ENCODE results near the gene LAMB4. TPM values are rescaled to one million over a fixed set of nuclear protein-coding genes. Genes with fewer than 3 reads are reported as not detected.
A peak's percentile ranks its signal among the peaks of the same experiment; 100 is the strongest.

The LAMB4 gene
- total and polyA plus RNA-seq, 2 donors, result 0.16 to 0.90 TPM

- Histone ChIP-seq H3K27ac (ENCODE audit: low read depth) (no peak overlapping the region), H3K4me3 (ENCODE audit: low read depth, low read length) (no peak overlapping the region), H3K36me3 (ENCODE audit: insufficient read depth) (no peaks in the 10 kb centered on the region), H3K4me1 (ENCODE audit: insufficient read depth) (no peaks in the 10 kb centered on the region)
- whole genome bisulfite sequencing, result 52% methylated on average over 3 of the region's 3 CpGs
- DNase-seq (ENCODE audit: extremely low spot score), result no peak
Measured at GRCh38 chr7:108152198-108152597, 22.0 kb upstream of the LAMB4 start.

GRCh38 chr7:108149908-108150307 is 19.7 kb upstream of the LAMB4 start:
- H3K4me3 ChIP-seq (ENCODE audit: low read depth, low read length), result no peak overlapping the region
- H3K36me3 ChIP-seq (ENCODE audit: insufficient read depth), result no peaks in the 10 kb centered on the region
- no peaks in the 10 kb centered on the region for H3K4me1 ChIP-seq (ENCODE audit: insufficient read depth)
- no peak for DNase-seq (ENCODE audit: extremely low spot score)
- no peak overlapping the region for H3K27ac ChIP-seq (ENCODE audit: low read depth)
- 44% methylated on average over 6 of the region's 6 CpGs for WGBS

GRCh38 chr7:108149119-108149518 is 19.0 kb upstream of the LAMB4 start:
- Histone ChIP-seq H3K4me1 (ENCODE audit: insufficient read depth) (no peaks in the 10 kb centered on the region), H3K36me3 (ENCODE audit: insufficient read depth) (no peaks in the 10 kb centered on the region), H3K27ac (ENCODE audit: low read depth) (no peak overlapping the region), H3K4me3 (ENCODE audit: low read depth, low read length) (no peak overlapping the region)
- DNase-seq (ENCODE audit: extremely low spot score), result no peak
- 65% methylated on average over 5 of the region's 5 CpGs for WGBS

GRCh38 chr7:108147031-108147563 is 16.9 kb upstream of the LAMB4 start:
- WGBS, result 82% methylated on average over 6 of the region's 6 CpGs
- H3K4me3 ChIP-seq (ENCODE audit: low read depth, low read length), result no peak overlapping the region
- H3K27ac ChIP-seq (ENCODE audit: low read depth), result no peak overlapping the region
- no peaks in the 10 kb centered on the region for H3K4me1 ChIP-seq (ENCODE audit: insufficient read depth)
- no peaks in the 10 kb centered on the region for H3K36me3 ChIP-seq (ENCODE audit: insufficient read depth)
- DNase-seq (ENCODE audit: extremely low spot score), result no peak

- Histone ChIP-seq H3K4me1 (ENCODE audit: insufficient read depth) (no peaks in the 10 kb centered on the region), H3K36me3 (ENCODE audit: insufficient read depth) (no peaks in the 10 kb centered on the region), H3K4me3 (ENCODE audit: low read depth, low read length) (no peak overlapping the region), H3K27ac (ENCODE audit: low read depth) (no peak overlapping the region)
- 12% methylated on average over 12 of the region's 12 CpGs for WGBS
- DNase-seq (ENCODE audit: extremely low spot score), result peak; percentile 75
Measured at GRCh38 chr7:108146070-108146842, 16.1 kb upstream of the LAMB4 start.

GRCh38 chr7:108145401-108145800 is 15.2 kb upstream of the LAMB4 start:
- no peak overlapping the region for H3K4me3 ChIP-seq (ENCODE audit: low read depth, low read length)
- no peaks in the 10 kb centered on the region for H3K4me1 ChIP-seq (ENCODE audit: insufficient read depth)
- 81% methylated on average over 8 of the region's 8 CpGs for WGBS
- H3K36me3 ChIP-seq (ENCODE audit: insufficient read depth), result no peaks in the 10 kb centered on the region
- no peak overlapping the region for H3K27ac ChIP-seq (ENCODE audit: low read depth)
- no peak for DNase-seq (ENCODE audit: extremely low spot score)

- H3K4me1 ChIP-seq (ENCODE audit: insufficient read depth), result no peaks in the 10 kb centered on the region
- no peak overlapping the region for H3K4me3 ChIP-seq (ENCODE audit: low read depth, low read length)
- WGBS, result 51% methylated on average over 3 of the region's 3 CpGs
- no peak overlapping the region for H3K27ac ChIP-seq (ENCODE audit: low read depth)
- no peak for DNase-seq (ENCODE audit: extremely low spot score)
- no peaks in the 10 kb centered on the region for H3K36me3 ChIP-seq (ENCODE audit: insufficient read depth)
Measured at GRCh38 chr7:108144931-108145330, 14.8 kb upstream of the LAMB4 start.

- WGBS, result 95% methylated on average over 6 of the region's 6 CpGs
- Histone ChIP-seq H3K36me3 (ENCODE audit: insufficient read depth) (no peaks in the 10 kb centered on the region), H3K4me3 (ENCODE audit: low read depth, low read length) (no peak overlapping the region), H3K27ac (ENCODE audit: low read depth) (no peak overlapping the region), H3K4me1 (ENCODE audit: insufficient read depth) (no peaks in the 10 kb centered on the region)
- no peak for DNase-seq (ENCODE audit: extremely low spot score)
Measured at GRCh38 chr7:108143658-108144420, 13.7 kb upstream of the LAMB4 start.

GRCh38 chr7:108142675-108143259 is 12.6 kb upstream of the LAMB4 start:
- DNase-seq (ENCODE audit: extremely low spot score), result no peak
- H3K4me1 ChIP-seq (ENCODE audit: insufficient read depth), result no peaks in the 10 kb centered on the region
- no peaks in the 10 kb centered on the region for H3K36me3 ChIP-seq (ENCODE audit: insufficient read depth)
- H3K27ac ChIP-seq (ENCODE audit: low read depth), result no peak overlapping the region
- no peak overlapping the region for H3K4me3 ChIP-seq (ENCODE audit: low read depth, low read length)
- WGBS, result 92% methylated on average over 6 of the region's 6 CpGs

- 92% methylated on average over 4 of the region's 4 CpGs for WGBS
- Histone ChIP-seq H3K4me3 (ENCODE audit: low read depth, low read length) (no peak overlapping the region), H3K36me3 (ENCODE audit: insufficient read depth) (no peaks in the 10 kb centered on the region), H3K27ac (ENCODE audit: low read depth) (no peak overlapping the region), H3K4me1 (ENCODE audit: insufficient read depth) (no peaks in the 10 kb centered on the region)
- DNase-seq (ENCODE audit: extremely low spot score), result no peak
Measured at GRCh38 chr7:108142180-108142579, 12.0 kb upstream of the LAMB4 start.

GRCh38 chr7:108140671-108141070 is 10.5 kb upstream of the LAMB4 start:
- DNase-seq (ENCODE audit: extremely low spot score), result no peak
- no peaks in the 10 kb centered on the region for H3K36me3 ChIP-seq (ENCODE audit: insufficient read depth)
- no peaks in the 10 kb centered on the region for H3K4me1 ChIP-seq (ENCODE audit: insufficient read depth)
- H3K4me3 ChIP-seq (ENCODE audit: low read depth, low read length), result no peak overlapping the region
- no peak overlapping the region for H3K27ac ChIP-seq (ENCODE audit: low read depth)

GRCh38 chr7:108138911-108139310 is 8.8 kb upstream of the LAMB4 start:
- Histone ChIP-seq H3K4me1 (ENCODE audit: insufficient read depth) (no peaks in the 10 kb centered on the region), H3K4me3 (ENCODE audit: low read depth, low read length) (no peak overlapping the region), H3K36me3 (ENCODE audit: insufficient read depth) (no peaks in the 10 kb centered on the region), H3K27ac (ENCODE audit: low read depth) (no peak overlapping the region)
- no peak for DNase-seq (ENCODE audit: extremely low spot score)

- DNase-seq (ENCODE audit: extremely low spot score), result no peak
- no peaks in the 10 kb centered on the region for H3K4me1 ChIP-seq (ENCODE audit: insufficient read depth)
- H3K36me3 ChIP-seq (ENCODE audit: insufficient read depth), result no peaks in the 10 kb centered on the region
- no peak overlapping the region for H3K27ac ChIP-seq (ENCODE audit: low read depth)
- WGBS, result 88% methylated on average over 4 of the region's 4 CpGs
- H3K4me3 ChIP-seq (ENCODE audit: low read depth, low read length), result no peak overlapping the region
Measured at GRCh38 chr7:108137993-108138392, 7.8 kb upstream of the LAMB4 start.

- Histone ChIP-seq H3K4me1 (ENCODE audit: insufficient read depth) (no peaks in the 10 kb centered on the region), H3K27ac (ENCODE audit: low read depth) (no peak overlapping the region), H3K36me3 (ENCODE audit: insufficient read depth) (no peaks in the 10 kb centered on the region), H3K4me3 (ENCODE audit: low read depth, low read length) (no peak overlapping the region)
- DNase-seq (ENCODE audit: extremely low spot score), result no peak
- WGBS, result 84% methylated on average over 3 of the region's 3 CpGs
Measured at GRCh38 chr7:108137040-108137439, 6.9 kb upstream of the LAMB4 start.

Measured in urinary bladder (tissue), 4 donors.